ENCODE results near the gene DNAJC1. TPM values are rescaled to one million over a fixed set of nuclear protein-coding genes. Genes with fewer than 3 reads are reported as not detected.

DNAJC1 gene
- total RNA-seq = 66.7 and 73.5 TPM in 2 replicates

GRCh38 chr10:22003177-22003963, at the start of gene DNAJC1:
Gene DNAJC1 (minus strand): TSS chr10:22003730. CDS start chr10:22003434, 296 bp downstream.

Other genes starting within 250 kb of the DNAJC1 start
- not detected in 2 replicates for gene EBLN1, start 214.3 kb upstream of the DNAJC1 start, total RNA-seq